Gastrocnemius medialis (tissue), 4 donors: ENCODE data around the gene LARGE1.

Experiments
- POLR2A ChIP-seq, 2 donors: fragments of 450-650 bp; IDR thresholded peaks; one replicate each; pipeline ENCODE4 v1.6.1; 2017; ENCODE audit warnings: antibody characterized with exemption in 2 of 2, mild to moderate bottlenecking in 2 of 2, moderate library complexity in 2 of 2
- TF ChIP-seq, protein P1 (sequence below), 5 experiments: fragments of 450-650 bp in 3 of 5; fragments of 200-600 bp in 2 of 5; sonication (generic) in 2 of 5; IDR thresholded peaks in 4 of 5; conservative IDR thresholded peaks in 1 of 5; 1 replicate in 4 of 5; 2 replicates in 1 of 5; pipeline ENCODE4 v1.5.1; 2016 to 2019; ENCODE audit warnings: antibody characterized with exemption in 5 of 5, mild to moderate bottlenecking in 3 of 5, moderate library complexity in 3 of 5

DNA sequence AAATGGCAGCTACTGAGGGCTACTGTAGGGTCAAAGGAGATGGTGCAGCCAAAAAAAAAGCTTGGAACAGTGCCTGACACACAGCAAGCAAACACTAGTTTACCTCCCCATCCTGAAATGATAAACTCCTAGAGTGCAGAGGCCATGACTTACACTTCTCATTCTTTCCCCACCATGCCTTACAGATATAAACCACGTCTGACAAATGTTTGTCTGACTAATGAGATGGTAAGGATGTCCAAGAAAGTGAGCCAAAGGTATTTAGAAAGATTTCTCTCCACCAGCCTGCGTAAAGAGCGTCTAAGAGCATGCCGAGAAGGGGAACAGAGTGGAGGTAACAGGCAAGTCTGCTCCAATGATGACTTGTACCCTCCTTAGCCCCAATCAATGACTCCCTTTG, 99.0 kb downstream of the LARGE1 start:
- TF ChIP-seq, protein P1, sequence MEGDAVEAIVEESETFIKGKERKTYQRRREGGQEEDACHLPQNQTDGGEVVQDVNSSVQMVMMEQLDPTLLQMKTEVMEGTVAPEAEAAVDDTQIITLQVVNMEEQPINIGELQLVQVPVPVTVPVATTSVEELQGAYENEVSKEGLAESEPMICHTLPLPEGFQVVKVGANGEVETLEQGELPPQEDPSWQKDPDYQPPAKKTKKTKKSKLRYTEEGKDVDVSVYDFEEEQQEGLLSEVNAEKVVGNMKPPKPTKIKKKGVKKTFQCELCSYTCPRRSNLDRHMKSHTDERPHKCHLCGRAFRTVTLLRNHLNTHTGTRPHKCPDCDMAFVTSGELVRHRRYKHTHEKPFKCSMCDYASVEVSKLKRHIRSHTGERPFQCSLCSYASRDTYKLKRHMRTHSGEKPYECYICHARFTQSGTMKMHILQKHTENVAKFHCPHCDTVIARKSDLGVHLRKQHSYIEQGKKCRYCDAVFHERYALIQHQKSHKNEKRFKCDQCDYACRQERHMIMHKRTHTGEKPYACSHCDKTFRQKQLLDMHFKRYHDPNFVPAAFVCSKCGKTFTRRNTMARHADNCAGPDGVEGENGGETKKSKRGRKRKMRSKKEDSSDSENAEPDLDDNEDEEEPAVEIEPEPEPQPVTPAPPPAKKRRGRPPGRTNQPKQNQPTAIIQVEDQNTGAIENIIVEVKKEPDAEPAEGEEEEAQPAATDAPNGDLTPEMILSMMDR (IDR thresholded peaks at IDR 0.05 in 4 of 5, conservative IDR thresholded peaks at IDR 0.05 in 1 of 5), result no peak
- no peak for TF ChIP-seq POLR2A (IDR thresholded peaks at IDR 0.05)
